HepG2 (cell line): ENCODE measurements around the gene ERO1A. TPM values are rescaled to one million over a fixed set of nuclear protein-coding genes. Genes with fewer than 3 reads are reported as not detected.

ENCODE experiments used
- ARID2 ChIP-seq: sonication (generic); formaldehyde crosslinking; IDR thresholded peaks from 2 replicates; pipeline ENCODE4 v1.8.1; 2022; ENCODE audit warnings: mild to moderate bottlenecking, missing genetic modification reagents, borderline replicate concordance
- ARNT2 ChIP-seq: sonication (generic); formaldehyde crosslinking; IDR thresholded peaks from 2 replicates; pipeline ENCODE4 v1.8.0; 2022; ENCODE audit warnings: mild to moderate bottlenecking, low read depth, missing genetic modification reagents, moderate library complexity
- BRD4 ChIP-seq: sonication (generic); formaldehyde crosslinking; IDR thresholded peaks from 2 replicates; pipeline ENCODE4 v1.4.0; 2020; ENCODE audit warnings: missing genetic modification reagents
- FOXC1 ChIP-seq: sonication (generic); formaldehyde crosslinking; IDR thresholded peaks from 2 replicates; pipeline ENCODE4 v1.8.0; 2022; ENCODE audit warnings: mild to moderate bottlenecking, missing genetic modification reagents, borderline replicate concordance
- KLF16 ChIP-seq, 2 experiments: sonication (generic) in 1 of 2; formaldehyde crosslinking in 1 of 2; IDR thresholded peaks; 2 replicates each; pipeline versions ENCODE4 v1.6.1 to v1.8.0; 2016 to 2023; ENCODE audit warnings: missing genetic modification reagents in 2 of 2, missing compliant biosample characterization in 1 of 2
- KLF6 ChIP-seq: IDR thresholded peaks from 2 replicates; pipeline ENCODE4 v1.8.0; 2016; ENCODE audit warnings: missing biosample characterization, missing genetic modification reagents
- RFX5 ChIP-seq: IDR thresholded peaks from 2 replicates; pipeline ENCODE4 v1.6.1; 2011; ENCODE audit warnings: low read depth, low read length, improper control_type of control experiment
- RORA ChIP-seq: sonication (generic); formaldehyde crosslinking; IDR thresholded peaks from 2 replicates; pipeline ENCODE4 v1.5.0; 2020; ENCODE audit warnings: mild to moderate bottlenecking, missing genetic modification reagents, moderate library complexity
- TBL1XR1 ChIP-seq: fragments of 150-350 bp; IDR thresholded peaks from 2 replicates; pipeline ENCODE4 v1.6.1; 2014; ENCODE audit warnings: borderline replicate concordance, low read length; ENCODE audit not compliant: partially characterized antibody
- ZHX2 ChIP-seq, 2 experiments: sonication (generic) in 1 of 2; formaldehyde crosslinking in 1 of 2; IDR thresholded peaks; 2 replicates each; pipeline versions ENCODE4 v1.6.1 to v1.9.0; 2014 to 2022; ENCODE audit warnings: antibody characterized with exemption in 1 of 2, borderline replicate concordance in 1 of 2, inconsistent platforms in 1 of 2, low read depth in 1 of 2, missing genetic modification reagents in 1 of 2
- ZNF253 ChIP-seq: sonication (generic); formaldehyde crosslinking; IDR thresholded peaks from 2 replicates; pipeline ENCODE4 v1.8.0; 2022; ENCODE audit warnings: mild to moderate bottlenecking, missing genetic modification reagents, borderline replicate concordance
- ZNF441 ChIP-seq: sonication (generic); formaldehyde crosslinking; IDR thresholded peaks from 2 replicates; pipeline ENCODE4 v1.7.0; 2021; ENCODE audit warnings: missing genetic modification reagents, borderline replicate concordance
- ZNF530 ChIP-seq: sonication (generic); formaldehyde crosslinking; IDR thresholded peaks from 2 replicates; pipeline ENCODE4 v1.5.0; 2020; ENCODE audit warnings: low read depth, mild to moderate bottlenecking, missing genetic modification reagents
- ZNF574 ChIP-seq: sonication (generic); formaldehyde crosslinking; IDR thresholded peaks from 2 replicates; pipeline ENCODE4 v1.4.0; 2020; ENCODE audit warnings: missing genetic modification reagents
- ZNF678 ChIP-seq: sonication (generic); formaldehyde crosslinking; IDR thresholded peaks from 2 replicates; pipeline ENCODE4 v1.4.0; 2020; ENCODE audit warnings: mild to moderate bottlenecking, missing genetic modification reagents
- ZSCAN29 ChIP-seq: sonication (generic); formaldehyde crosslinking; conservative IDR thresholded peaks from 2 replicates; pipeline ENCODE4 v1.4.0; 2020; ENCODE audit warnings: mild to moderate bottlenecking, missing genetic modification reagents
- polyA plus RNA-seq, 8 experiments: library from polyadenylated mRNA; depleted of rRNA in 3 of 8; stranded (reverse) in 7 of 8; unstranded in 1 of 8; fragments of >200 nt; fragmentation: Illumina TruSeq in 4 of 8; extraction: Trizol in 4 of 8; gene quantifications; 2 replicates each; pipeline versions ENCODE4 v1.2.1 to v1.2.3, GENCODE V29; 2011 to 2016; ENCODE audit warnings: low read depth in 4 of 8, missing spikeins in 1 of 8, mixed read lengths in 1 of 8; ENCODE audit not compliant: insufficient read depth in 1 of 8
- total RNA-seq, 5 experiments: library from RNA; depleted of rRNA; stranded (reverse); fragments of >200 nt; fragmentation: Illumina TruSeq; extraction: Trizol; gene quantifications; 2 replicates each; pipeline ENCODE4 v1.2.3, GENCODE V29; 2016; ENCODE audit warnings: low read depth in 1 of 5

Gene ERO1A
- total and polyA plus RNA-seq, 2 of the 13 experiments (the other 11 are each of a cell fraction or from before 2014, with no cell fraction given) = 60.3 to 137 TPM

DNA sequence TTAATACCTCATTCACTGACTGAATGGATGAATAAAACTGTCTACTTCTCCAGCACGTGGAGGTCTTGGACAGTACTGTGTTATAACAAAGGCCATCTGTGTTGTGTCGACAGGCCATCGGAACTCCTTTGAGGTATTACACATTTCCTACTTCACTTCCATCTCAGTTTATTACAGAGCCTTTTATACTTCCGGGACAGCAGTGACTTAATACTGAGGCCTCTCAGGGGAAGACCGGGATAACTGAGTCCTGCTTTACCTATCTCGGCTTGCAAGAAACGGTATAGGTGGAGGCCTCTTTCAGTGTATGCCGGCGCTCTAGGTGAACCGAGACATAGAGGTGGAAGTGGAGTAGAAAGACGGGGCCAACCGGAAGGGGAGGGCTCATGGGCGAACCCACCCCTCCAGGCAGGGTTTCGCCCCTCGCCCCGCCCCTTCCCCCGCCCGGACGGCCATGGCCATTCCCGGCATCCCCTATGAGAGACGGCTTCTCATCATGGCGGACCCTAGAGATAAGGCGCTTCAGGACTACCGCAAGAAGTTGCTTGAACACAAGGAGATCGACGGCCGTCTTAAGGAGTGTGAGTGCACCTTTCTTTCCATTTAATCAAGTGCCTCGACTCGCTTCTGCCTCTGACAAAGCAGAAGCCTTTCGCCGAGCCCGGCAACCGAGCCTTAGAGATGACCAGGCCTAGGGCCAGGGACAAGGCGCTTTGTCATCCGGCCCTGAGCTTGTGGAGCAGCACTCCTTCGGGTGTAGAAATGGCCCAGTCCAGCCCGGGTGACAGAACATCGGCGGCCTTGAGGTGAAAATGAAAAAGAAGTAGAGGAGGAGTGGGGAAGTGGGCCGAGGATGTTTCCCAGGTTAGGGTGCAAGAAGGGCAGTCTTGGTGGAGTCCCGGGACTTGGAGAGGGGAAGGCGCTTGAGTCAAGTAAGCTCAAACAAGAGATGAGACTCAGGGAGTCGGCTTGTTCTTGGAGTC is 11.7 kb upstream of the ERO1A start, which contains the start of gene PSMC6 (continued):
- TF ChIP-seq ZHX2 (IDR thresholded peaks at IDR 0.05; ENCODE audit: low read depth) = no peak
- TF ChIP-seq ZHX2 (CRISPR knock-in tag; IDR thresholded peaks at IDR 0.05; ENCODE audit: borderline replicate concordance) = no peak
- 0 out of 2 replicates have a peak, but pooled peaks have one; percentile 32 for TF ChIP-seq FOXC1 (CRISPR knock-in tag)
- peak; percentile 97 for TF ChIP-seq ZNF574
- no peak for TF ChIP-seq ZNF253 (CRISPR knock-in tag)
- TF ChIP-seq ARID2 (CRISPR knock-in tag) = no peak
- no peak for TF ChIP-seq RORA (CRISPR knock-in tag)
- TF ChIP-seq KLF6 = peak; percentile 22; the same call in 1 of the 2 replicates
- TF ChIP-seq ZSCAN29 = 0 out of 2 replicates have a peak, but pooled peaks have one; percentile 6
- TF ChIP-seq TBL1XR1 = peak; percentile 12
- peak; percentile 42; the same call in 1 of the 2 replicates for TF ChIP-seq ZNF441 (CRISPR knock-in tag)
- peak; percentile 68; the same call in 1 of the 2 replicates for TF ChIP-seq BRD4 (CRISPR knock-in tag)
- TF ChIP-seq ZNF530 (CRISPR knock-in tag) = no peak
- no peak for TF ChIP-seq RFX5
- peak in 1 of 2 experiments; percentile 88; a peak in 1 of 4 replicates for TF ChIP-seq KLF16 (CRISPR knock-in tag; IDR thresholded peaks at IDR 0.05)
- TF ChIP-seq ZNF678 = 0 out of 2 replicates have a peak, but pooled peaks have one; percentile 70
- no peak for TF ChIP-seq ARNT2 (CRISPR knock-in tag)
